OCI-LY7 (cell line): ENCODE data around the gene SEPSECS.

Source experiments
- EZH2phosphoT487 ChIP-seq: fragments of 200-600 bp; sonication (generic); IDR thresholded peaks from 2 replicates; pipeline ENCODE4 v1.6.1; 2018; ENCODE audit warnings: low read depth, borderline replicate concordance, mild to moderate bottlenecking, mixed run types, antibody characterized with exemption, low read length, moderate library complexity, mixed read lengths
- TF ChIP-seq, protein P1 (sequence below): fragments of 200-600 bp; sonication (generic); conservative IDR thresholded peaks from 2 replicates; pipeline ENCODE4 v1.5.1; 2014; ENCODE audit warnings: mild to moderate bottlenecking, antibody characterized with exemption, low read length, moderate library complexity, mixed read lengths

DNA sequence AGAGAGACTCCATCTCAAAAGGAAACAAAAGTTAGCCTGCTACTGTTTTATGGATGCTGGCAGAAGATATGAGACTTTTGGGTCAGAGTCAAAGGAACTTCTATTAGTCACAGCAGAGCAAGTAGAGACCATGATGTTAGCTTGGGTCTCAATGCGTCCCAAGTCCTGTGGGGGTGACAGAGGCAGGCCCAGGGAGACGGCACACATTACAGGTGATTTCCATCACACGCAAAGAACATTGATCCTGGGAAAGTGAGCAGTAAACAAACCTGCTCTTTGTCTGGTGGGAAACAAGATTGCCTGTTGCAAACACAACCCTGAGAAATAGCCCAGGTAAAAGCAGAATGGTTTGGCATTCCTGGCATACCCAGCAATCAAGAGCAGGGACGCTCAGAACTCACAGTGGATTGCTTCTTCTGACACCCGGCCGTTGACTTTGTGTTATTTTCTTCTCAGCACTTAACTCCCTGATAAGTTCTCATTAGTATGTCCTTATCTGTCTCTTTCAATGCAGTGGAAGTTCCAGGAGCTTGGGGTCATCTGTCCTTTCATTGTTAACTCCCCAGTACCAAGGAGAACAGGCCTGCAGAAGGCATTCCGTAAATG, 78.3 kb downstream of the SEPSECS start:
- TF ChIP-seq, protein P1, sequence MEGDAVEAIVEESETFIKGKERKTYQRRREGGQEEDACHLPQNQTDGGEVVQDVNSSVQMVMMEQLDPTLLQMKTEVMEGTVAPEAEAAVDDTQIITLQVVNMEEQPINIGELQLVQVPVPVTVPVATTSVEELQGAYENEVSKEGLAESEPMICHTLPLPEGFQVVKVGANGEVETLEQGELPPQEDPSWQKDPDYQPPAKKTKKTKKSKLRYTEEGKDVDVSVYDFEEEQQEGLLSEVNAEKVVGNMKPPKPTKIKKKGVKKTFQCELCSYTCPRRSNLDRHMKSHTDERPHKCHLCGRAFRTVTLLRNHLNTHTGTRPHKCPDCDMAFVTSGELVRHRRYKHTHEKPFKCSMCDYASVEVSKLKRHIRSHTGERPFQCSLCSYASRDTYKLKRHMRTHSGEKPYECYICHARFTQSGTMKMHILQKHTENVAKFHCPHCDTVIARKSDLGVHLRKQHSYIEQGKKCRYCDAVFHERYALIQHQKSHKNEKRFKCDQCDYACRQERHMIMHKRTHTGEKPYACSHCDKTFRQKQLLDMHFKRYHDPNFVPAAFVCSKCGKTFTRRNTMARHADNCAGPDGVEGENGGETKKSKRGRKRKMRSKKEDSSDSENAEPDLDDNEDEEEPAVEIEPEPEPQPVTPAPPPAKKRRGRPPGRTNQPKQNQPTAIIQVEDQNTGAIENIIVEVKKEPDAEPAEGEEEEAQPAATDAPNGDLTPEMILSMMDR = no peak
- TF ChIP-seq EZH2phosphoT487 = no peak
